ENCODE measurements around the gene DDN. TPM values are rescaled to one million over a fixed set of nuclear protein-coding genes. Genes with fewer than 3 reads are reported as not detected.
A peak's percentile ranks its signal among the peaks of the same experiment; 100 is the strongest.

The DDN gene
- total and polyA plus RNA-seq, 2 donors (not counting 1 experiment from before 2014, with no cell fraction given) = 0.10 to 0.75 TPM

DNA sequence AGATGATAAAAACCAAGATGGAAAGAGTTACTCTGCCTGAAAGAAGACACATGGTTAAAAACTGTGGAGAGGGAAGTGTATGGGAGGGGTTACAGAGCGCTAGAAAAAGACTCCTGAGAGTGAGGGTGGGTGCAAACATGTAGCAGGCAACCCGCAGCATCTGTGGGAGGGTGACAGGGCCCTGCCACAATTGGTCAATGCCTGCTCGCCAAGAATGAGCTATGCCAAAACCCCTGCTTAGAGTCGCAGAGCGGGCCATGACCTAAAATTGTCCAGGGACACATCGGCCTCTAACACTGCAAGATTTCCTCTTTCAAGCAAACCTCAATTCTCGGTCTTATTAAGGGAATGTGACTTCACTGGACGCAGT is 18.7 kb upstream of the DDN start:
- peak overlapping the region; percentile 91 for H3K9ac ChIP-seq (ENCODE audit: low read length)
- no peak for DNase-seq
- peaks cover 17% of the 10 kb centered on the region for H4K20me1 ChIP-seq (ENCODE audit: control insufficient read depth, insufficient read depth, low read length, poor library complexity, severe bottlenecking)
- H3K27me3 Mint-ChIP-seq = no peaks in the 10 kb centered on the region
- POLR2A ChIA-PET = interaction anchor here (0.6 kb wide), 1 partner anchor 19 kb away, joined by 3 read pairs; the partner anchor contains the start of gene DDN
- CTCF ChIA-PET = interaction anchor here (0.6 to 7.2 kb wide), 8 partner anchors 21 to 165 kb away, joined by 3 to 61 read pairs (median 4); partner anchors contain the start of genes DDN, FKBP11 and WNT1
- H3K4me1 ChIP-seq (ENCODE audit: control insufficient read depth in 2 of 2, insufficient read depth in 2 of 2, low read length in 2 of 2) = peaks cover 18 to 21% of the 10 kb centered on the region in 2 donors
- TF ChIP-seq EZH2 (IDR thresholded peaks at IDR 0.05; ENCODE audit: borderline replicate concordance, insufficient read depth, low read depth, low read length, poor library complexity, severe bottlenecking) = no peak
- TF ChIP-seq, protein P1, sequence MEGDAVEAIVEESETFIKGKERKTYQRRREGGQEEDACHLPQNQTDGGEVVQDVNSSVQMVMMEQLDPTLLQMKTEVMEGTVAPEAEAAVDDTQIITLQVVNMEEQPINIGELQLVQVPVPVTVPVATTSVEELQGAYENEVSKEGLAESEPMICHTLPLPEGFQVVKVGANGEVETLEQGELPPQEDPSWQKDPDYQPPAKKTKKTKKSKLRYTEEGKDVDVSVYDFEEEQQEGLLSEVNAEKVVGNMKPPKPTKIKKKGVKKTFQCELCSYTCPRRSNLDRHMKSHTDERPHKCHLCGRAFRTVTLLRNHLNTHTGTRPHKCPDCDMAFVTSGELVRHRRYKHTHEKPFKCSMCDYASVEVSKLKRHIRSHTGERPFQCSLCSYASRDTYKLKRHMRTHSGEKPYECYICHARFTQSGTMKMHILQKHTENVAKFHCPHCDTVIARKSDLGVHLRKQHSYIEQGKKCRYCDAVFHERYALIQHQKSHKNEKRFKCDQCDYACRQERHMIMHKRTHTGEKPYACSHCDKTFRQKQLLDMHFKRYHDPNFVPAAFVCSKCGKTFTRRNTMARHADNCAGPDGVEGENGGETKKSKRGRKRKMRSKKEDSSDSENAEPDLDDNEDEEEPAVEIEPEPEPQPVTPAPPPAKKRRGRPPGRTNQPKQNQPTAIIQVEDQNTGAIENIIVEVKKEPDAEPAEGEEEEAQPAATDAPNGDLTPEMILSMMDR (IDR thresholded peaks at IDR 0.05) = no peak
- WGBS (ENCODE audit: insufficient coverage) = 0% methylated on average over 8 of the region's 8 CpGs
- peak overlapping the region; percentile 91 for H3K4me3 Mint-ChIP-seq
- H3K4me3 ChIP-seq (ENCODE audit: control extremely low read depth in 1 of 5, extremely low read depth in 1 of 5, insufficient read depth in 1 of 5, low read depth in 2 of 5, low read length in 4 of 5) = peak overlapping the region; percentile 77 to 88 (median 83)
- peak overlapping the region; percentile 68 for H2AFZ ChIP-seq (ENCODE audit: insufficient read depth, low read depth, low read length, poor library complexity, severe bottlenecking)
- peak overlapping the region; percentile 85 for H3K4me2 ChIP-seq (replicated peaks; ENCODE audit: low read depth, low read length, poor library complexity, severe bottlenecking)
- peaks cover 0 to 23% of the 10 kb centered on the region in 2 experiments for H3K36me3 ChIP-seq (replicated peaks in 1 of 2; ENCODE audit: control extremely low read depth in 1 of 2, control insufficient read depth in 1 of 2, extremely low read depth in 1 of 2, insufficient read depth in 2 of 2, low read length in 1 of 2)
- ATAC-seq (ENCODE audit: low read depth) = no peak
- intact Hi-C loops (cut with micrococcal nuclease) = loop anchor here (1.0 to 2.0 kb wide), 11 partner anchors 21 to 349 kb away; partner anchors contain the start of genes ARF3, DDX23, KMT2D and LMBR1L
- H3K27ac Mint-ChIP-seq = peak overlapping the region; percentile 98
- H3K79me2 ChIP-seq (ENCODE audit: control insufficient read depth, insufficient read depth, low read length) = peaks cover 45% of the 10 kb centered on the region
- H3K4me1 Mint-ChIP-seq = peaks cover 29% of the 10 kb centered on the region
- no peaks in the 10 kb centered on the region for H3K27me3 ChIP-seq (replicated peaks in 1 of 4; ENCODE audit: control extremely low read depth in 1 of 4, control insufficient read depth in 3 of 4, insufficient read depth in 4 of 4, low read length in 3 of 4)
- H3K9me3 ChIP-seq (ENCODE audit: control extremely low read depth in 1 of 3, control insufficient read depth in 2 of 3, insufficient read depth in 1 of 3, low read length in 2 of 3) = no peaks in the 10 kb centered on the region
- H3K27ac ChIP-seq (ENCODE audit: low read length in 2 of 2) = peak overlapping the region; percentile 95 to 99
- no peaks in the 10 kb centered on the region for H3K9me3 Mint-ChIP-seq (ENCODE audit: insufficient read depth)

DNA sequence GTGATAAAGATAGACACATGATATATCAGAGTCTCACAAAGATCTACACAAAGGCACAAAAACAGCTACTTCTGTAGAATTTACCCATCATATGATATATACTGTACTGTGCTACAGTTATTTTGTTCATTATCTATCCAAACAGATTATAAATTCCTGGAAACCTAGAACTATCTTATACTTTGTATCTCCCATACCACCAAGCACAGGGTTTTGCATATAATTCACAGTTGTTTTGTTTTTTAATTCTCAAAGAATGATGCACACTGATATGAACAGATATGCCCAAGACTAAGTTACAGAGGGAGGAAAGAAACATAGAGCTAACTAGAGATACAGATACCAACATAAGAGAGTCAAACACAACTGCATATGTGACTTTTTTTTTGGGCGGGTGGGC is 16.0 kb upstream of the DDN start:
- POLR2A ChIA-PET = interaction anchor here (2.3 kb wide), 1 partner anchor 16 kb away, joined by 6 read pairs; the partner anchor contains the start of gene DDN
- Histone ChIP-seq H3K4me1 (ENCODE audit: control insufficient read depth in 2 of 2, insufficient read depth in 2 of 2, low read length in 2 of 2) (peaks cover 18 to 21% of the 10 kb centered on the region in 2 donors), H3K27me3 (replicated peaks in 1 of 4; ENCODE audit: control extremely low read depth in 1 of 4, control insufficient read depth in 3 of 4, insufficient read depth in 4 of 4, low read length in 3 of 4) (no peaks in the 10 kb centered on the region), H2AFZ (ENCODE audit: insufficient read depth, low read depth, low read length, poor library complexity, severe bottlenecking) (no peak overlapping the region), H3K4me3 (ENCODE audit: control extremely low read depth in 1 of 5, extremely low read depth in 1 of 5, insufficient read depth in 1 of 5, low read depth in 2 of 5, low read length in 4 of 5) (no peak overlapping the region), H3K9ac (ENCODE audit: low read length) (no peak overlapping the region), H4K20me1 (ENCODE audit: control insufficient read depth, insufficient read depth, low read length, poor library complexity, severe bottlenecking) (peaks cover 20% of the 10 kb centered on the region), H3K79me2 (ENCODE audit: control insufficient read depth, insufficient read depth, low read length) (peaks cover 48% of the 10 kb centered on the region), H3K4me2 (replicated peaks; ENCODE audit: low read depth, low read length, poor library complexity, severe bottlenecking) (no peak overlapping the region), H3K36me3 (replicated peaks in 1 of 2; ENCODE audit: control extremely low read depth in 1 of 2, control insufficient read depth in 1 of 2, extremely low read depth in 1 of 2, insufficient read depth in 2 of 2, low read length in 1 of 2) (peaks cover 0 to 26% of the 10 kb centered on the region in 2 experiments), H3K9me3 (ENCODE audit: control extremely low read depth in 1 of 3, control insufficient read depth in 2 of 3, insufficient read depth in 1 of 3, low read length in 2 of 3) (no peaks in the 10 kb centered on the region), H3K27ac (ENCODE audit: low read length in 2 of 2) (no peak overlapping the region)
- no peak overlapping the region for H3K4me3 Mint-ChIP-seq
- TF ChIP-seq, protein P1 (IDR thresholded peaks at IDR 0.05) = no peak
- TF ChIP-seq EZH2 (IDR thresholded peaks at IDR 0.05; ENCODE audit: borderline replicate concordance, insufficient read depth, low read depth, low read length, poor library complexity, severe bottlenecking) = no peak
- H3K9me3 Mint-ChIP-seq (ENCODE audit: insufficient read depth) = no peaks in the 10 kb centered on the region
- CTCF ChIA-PET = interaction anchor here (1.0 to 7.2 kb wide), 5 partner anchors 10 to 90 kb away, joined by 3 to 61 read pairs (median 7); partner anchors contain the start of genes DDN, FKBP11 and WNT1
- no peak overlapping the region for H3K27ac Mint-ChIP-seq
- intact Hi-C loops (cut with micrococcal nuclease) = no loop called here
- 100% methylated on average over 1 of the region's 1 CpG for WGBS (ENCODE audit: insufficient coverage)
- H3K27me3 Mint-ChIP-seq = no peaks in the 10 kb centered on the region
- ATAC-seq (ENCODE audit: low read depth) (no peak), DNase-seq (no peak)
- peaks cover 29% of the 10 kb centered on the region for H3K4me1 Mint-ChIP-seq

Measured in B cell (primary cell).